ENCODE data around the gene LHX6. TPM values are rescaled to one million over a fixed set of nuclear protein-coding genes. Genes with fewer than 3 reads are reported as not detected.

The LHX6 gene
- total RNA-seq, 1 experiment from 2014 or later: 1.8 TPM

- Histone ChIP-seq H4K8ac (replicated peaks; ENCODE audit: insufficient read length, low read depth, low read length) (no peak overlapping the region), H3K4ac (ENCODE audit: low read depth, low read length) (no peak overlapping the region), H3K4me1 (ENCODE audit: insufficient read depth, low read length) (no peaks in the 10 kb centered on the region), H2BK20ac (ENCODE audit: low read depth, low read length, poor library complexity, severe bottlenecking) (no peak overlapping the region), H2BK5ac (ENCODE audit: insufficient read length, low read length) (no peak overlapping the region), H3K9me3 (ENCODE audit: control insufficient read depth, low read depth, low read length) (no peaks in the 10 kb centered on the region), H4K20me1 (ENCODE audit: control insufficient read depth, insufficient read depth, insufficient read length) (no peaks in the 10 kb centered on the region), H3K18ac (ENCODE audit: insufficient read length, low read depth, low read length) (no peak overlapping the region), H3K4me2 (ENCODE audit: insufficient read depth, insufficient read length, low read length) (no peak overlapping the region), H4K5ac (ENCODE audit: insufficient read length, low read depth, low read length) (no peak overlapping the region), H3K23ac (ENCODE audit: insufficient read length, low read depth, low read length) (no peak overlapping the region), H3T11ph (ENCODE audit: low read length) (no peak overlapping the region), H3K56ac (ENCODE audit: insufficient read length, low read depth, low read length) (no peak overlapping the region), H2BK12ac (ENCODE audit: insufficient read length, low read depth, low read length) (no peak overlapping the region), H3K27ac (ENCODE audit: insufficient read length, low read depth, low read length) (no peak overlapping the region), H2BK120ac (ENCODE audit: low read depth, low read length, poor library complexity, severe bottlenecking) (no peak overlapping the region), H3K23me2 (ENCODE audit: insufficient read length, low read depth, low read length, poor library complexity, severe bottlenecking) (no peaks in the 10 kb centered on the region), H3K14ac (ENCODE audit: insufficient read depth, low read length) (no peak overlapping the region), H3K9ac (ENCODE audit: extremely low read depth, insufficient read length, low read length) (no peak overlapping the region), H2AFZ (ENCODE audit: low read length) (no peak overlapping the region), H3K79me1 (ENCODE audit: insufficient read depth, low read depth, low read length, poor library complexity, severe bottlenecking) (no peaks in the 10 kb centered on the region), H3K27me3 (ENCODE audit: insufficient read depth, low read length) (no peaks in the 10 kb centered on the region), H2AK5ac (ENCODE audit: insufficient read length, low read length) (no peak overlapping the region), H2BK15ac (ENCODE audit: low read depth, low read length) (no peak overlapping the region), H3K79me2 (ENCODE audit: insufficient read depth, low read length) (no peaks in the 10 kb centered on the region), H4K91ac (ENCODE audit: insufficient read length, low read depth, low read length) (no peak overlapping the region)
- Mint-ChIP-seq H3K9me3 (no peaks in the 10 kb centered on the region), H3K4me1 (no peaks in the 10 kb centered on the region), H3K36me3 (ENCODE audit: insufficient read depth in 1 of 3, low read depth in 3 of 3) (peaks cover 7 to 62% (median 51%) of the 10 kb centered on the region in 3 experiments; a peak in 6 of 7 replicates), H3K27ac (no peak overlapping the region), H3K27me3 (ENCODE audit: low read depth) (no peaks in the 10 kb centered on the region), H3K4me3 (no peak overlapping the region)
- no peak for TF ChIP-seq CTCF (conservative IDR thresholded peaks at IDR 0.05)
- DNase-seq: no peak
- no CpG with 5 or more reads among the region's 3 CpGs for WGBS (ENCODE audit: extremely low coverage, insufficient read length, low lambda C conversion rate)
Observed at GRCh38 chr9:122246666-122247065, 17.9 kb upstream of the LHX6 start.

All from H9 (cell line).